IMR-90 (cell line): ENCODE measurements around the gene TMPRSS9. TPM values are rescaled to one million over a fixed set of nuclear protein-coding genes. Genes with fewer than 3 reads are reported as not detected.

Source experiments
- ATAC-seq: fragments of 200-7000 bp; cut with Tn5 transposase; 2 replicates; pipeline ENCODE4 v1.9.1; 2020; ENCODE audit warnings: low read depth, mild to moderate bottlenecking, moderate library complexity
- BruUV-seq: library from RNA; stranded (reverse); fragments of 400-500 nt; replicated peaks from 2 replicates; lab custom pipeline; 2021; lab: Mats Ljungman, UMichigan
- CTCF ChIA-PET: fragments of 300-600 bp; formaldehyde crosslinking; extraction: SDS; loops from one replicate; lab custom pipeline; 2021; ENCODE audit warnings: antibody characterized with exemption; lab: Yijun Ruan, JAX
- POLR2A ChIA-PET: fragments of 300-600 bp; sonication (Branson Sonifier 250); formaldehyde crosslinking; loops from one replicate; lab custom pipeline; 2022; ENCODE audit warnings: antibody characterized with exemption; ENCODE audit not compliant: unreplicated experiment; lab: Charles Lee
- DNase-seq: peaks from one replicate; pipeline ENCODE4 v3.0.0; 2013
- H2AFZ ChIP-seq: replicated peaks from 2 replicates; pipeline ENCODE3; 2013; ENCODE audit warnings: low read length, mild to moderate bottlenecking; ENCODE audit not compliant: poor library complexity
- H2AK5ac ChIP-seq: 2 replicates; pipeline ENCODE4 v1.6.1; 2013; ENCODE audit warnings: low read depth, low read length, inconsistent platforms
- H2AK9ac ChIP-seq: replicated peaks from 2 replicates; pipeline ENCODE3; 2013; ENCODE audit warnings: mild to moderate bottlenecking, low read depth, low read length, moderate library complexity; ENCODE audit not compliant: poor library complexity
- H2BK120ac ChIP-seq: 2 replicates; pipeline ENCODE4 v1.6.1; 2013; ENCODE audit warnings: low read depth, low read length, inconsistent platforms
- H2BK15ac ChIP-seq: 3 replicates; pipeline ENCODE4 v1.6.1; 2013; ENCODE audit warnings: low read depth, low read length, inconsistent platforms
- H2BK20ac ChIP-seq: 2 replicates; pipeline ENCODE4 v1.6.1; 2013; ENCODE audit warnings: low read depth, mild to moderate bottlenecking, inconsistent platforms, low read length, moderate library complexity
- H2BK5ac ChIP-seq: 2 replicates; pipeline ENCODE4 v1.6.1; 2013; ENCODE audit warnings: mild to moderate bottlenecking, low read depth, low read length, inconsistent platforms; ENCODE audit not compliant: poor library complexity, severe bottlenecking
- H3K14ac ChIP-seq: replicated peaks from 2 replicates; pipeline ENCODE4 v1.6.1; 2013; ENCODE audit warnings: low read depth, low read length, inconsistent platforms
- H3K18ac ChIP-seq: 2 replicates; pipeline ENCODE4 v1.6.1; 2013; ENCODE audit warnings: low read depth, low read length, control low read depth
- H3K23ac ChIP-seq: 2 replicates; pipeline ENCODE4 v1.6.1; 2013; ENCODE audit warnings: low read depth, low read length, inconsistent platforms
- H3K27ac ChIP-seq: 2 replicates; pipeline ENCODE4 v1.5.1; 2013; ENCODE audit warnings: mild to moderate bottlenecking, control low read depth, low read length; ENCODE audit not compliant: insufficient read depth
- H3K27me3 ChIP-seq: 2 replicates; pipeline ENCODE4 v1.6.1; 2013; ENCODE audit warnings: low read length; ENCODE audit not compliant: control insufficient read depth, insufficient read depth
- H3K36me3 ChIP-seq: 2 replicates; pipeline ENCODE4 v1.6.1; 2013; ENCODE audit warnings: low read length, mixed read lengths; ENCODE audit not compliant: control insufficient read depth, insufficient read depth
- H3K4ac ChIP-seq: 2 replicates; pipeline ENCODE4 v1.6.1; 2013; ENCODE audit warnings: low read depth, low read length, inconsistent platforms
- H3K4me1 ChIP-seq: 2 replicates; pipeline ENCODE4 v1.6.1; 2013; ENCODE audit warnings: low read length, mixed read lengths; ENCODE audit not compliant: control insufficient read depth, insufficient read depth
- H3K4me2 ChIP-seq: 2 replicates; pipeline ENCODE4 v1.6.1; 2013; ENCODE audit warnings: low read depth, mild to moderate bottlenecking, control low read depth, low read length, moderate library complexity
- H3K4me3 ChIP-seq: 2 replicates; pipeline ENCODE4 v1.5.1; 2013; ENCODE audit warnings: low read depth, mild to moderate bottlenecking, control low read depth, low read length, moderate library complexity; ENCODE audit not compliant: insufficient read depth
- H3K56ac ChIP-seq: 2 replicates; pipeline ENCODE4 v1.6.1; 2013; ENCODE audit warnings: low read length, inconsistent platforms; ENCODE audit not compliant: insufficient read depth; ENCODE audit errors: extremely low read depth
- H3K79me1 ChIP-seq, 2 experiments: 2 replicates each; pipeline ENCODE4 v1.6.1; 2013; ENCODE audit warnings: low read length in 2 of 2, inconsistent platforms in 1 of 2, low read depth in 1 of 2
- H3K9ac ChIP-seq: 2 replicates; pipeline ENCODE4 v1.6.1; 2013; ENCODE audit warnings: low read depth, low read length, control low read depth
- H3K9me1 ChIP-seq: 2 replicates; pipeline ENCODE4 v1.6.1; 2013; ENCODE audit warnings: low read length, inconsistent platforms; ENCODE audit not compliant: insufficient read depth
- H3K9me3 ChIP-seq: 2 replicates; pipeline ENCODE4 v1.6.1; 2013; ENCODE audit warnings: low read length; ENCODE audit not compliant: control insufficient read depth, insufficient read depth
- H4K20me1 ChIP-seq: 2 replicates; pipeline ENCODE4 v1.6.1; 2013; ENCODE audit warnings: low read length, inconsistent platforms; ENCODE audit not compliant: insufficient read depth
- H4K5ac ChIP-seq: 2 replicates; pipeline ENCODE4 v1.6.1; 2013; ENCODE audit warnings: mild to moderate bottlenecking, low read depth, low read length, control low read depth
- H4K8ac ChIP-seq, 2 experiments: 2 replicates each; pipeline ENCODE4 v1.6.1; 2013; ENCODE audit warnings: low read depth in 2 of 2, low read length in 2 of 2, control low read depth in 1 of 2, inconsistent platforms in 1 of 2
- H4K91ac ChIP-seq: 2 replicates; pipeline ENCODE4 v1.6.1; 2013; ENCODE audit warnings: low read depth, low read length, inconsistent platforms; ENCODE audit not compliant: insufficient read depth
- CEBPB ChIP-seq: IDR thresholded peaks from 2 replicates; pipeline ENCODE4 v1.6.1; 2012; ENCODE audit warnings: low read depth, low read length, improper control_type of control experiment
- CTCF ChIP-seq: conservative IDR thresholded peaks from 2 replicates; pipeline ENCODE4 v1.5.1; 2012; ENCODE audit warnings: mild to moderate bottlenecking, low read depth, low read length, improper control_type of control experiment
- ELK1 ChIP-seq: fragments of 150-350 bp; IDR thresholded peaks from 2 replicates; pipeline ENCODE4 v1.6.1; 2016; ENCODE audit warnings: low read depth, mild to moderate bottlenecking, low read length, moderate library complexity, borderline replicate concordance
- FOS ChIP-seq: fragments of 150-350 bp; IDR thresholded peaks from 2 replicates; pipeline ENCODE4 v1.6.1; 2016; ENCODE audit warnings: low read depth, low read length
- MAFK ChIP-seq: IDR thresholded peaks from 2 replicates; pipeline ENCODE4 v1.6.1; 2012; ENCODE audit warnings: low read depth, low read length, improper control_type of control experiment
- MAZ ChIP-seq: IDR thresholded peaks from 2 replicates; pipeline ENCODE4 v1.6.1; 2012; ENCODE audit warnings: low read depth, mild to moderate bottlenecking, low read length, improper control_type of control experiment, moderate library complexity, borderline replicate concordance
- MXI1 ChIP-seq: IDR thresholded peaks from 2 replicates; pipeline ENCODE4 v1.6.1; 2012; ENCODE audit warnings: low read depth, mild to moderate bottlenecking, low read length, moderate library complexity, borderline replicate concordance
- POLR2A ChIP-seq: IDR thresholded peaks from 2 replicates; pipeline ENCODE4 v1.6.1; 2012; ENCODE audit warnings: mild to moderate bottlenecking, low read depth, low read length
- RAD21 ChIP-seq: IDR thresholded peaks from 2 replicates; pipeline ENCODE4 v1.6.1; 2012; ENCODE audit warnings: low read length, improper control_type of control experiment
- RCOR1 ChIP-seq: IDR thresholded peaks from 2 replicates; pipeline ENCODE4 v1.6.1; 2012; ENCODE audit warnings: mild to moderate bottlenecking, low read length, improper control_type of control experiment; ENCODE audit not compliant: insufficient replicate concordance
- RFX5 ChIP-seq: IDR thresholded peaks from 2 replicates; pipeline ENCODE4 v1.8.0; 2012; ENCODE audit warnings: low read depth, mild to moderate bottlenecking, low read length, moderate library complexity
- SMC3 ChIP-seq: fragments of 150-350 bp; IDR thresholded peaks from 2 replicates; pipeline ENCODE4 v1.6.1; 2016; ENCODE audit warnings: low read depth, mild to moderate bottlenecking, antibody characterized with exemption, low read length, moderate library complexity
- USF2 ChIP-seq: fragments of 150-350 bp; IDR thresholded peaks from 2 replicates; pipeline ENCODE4 v1.6.1; 2017; ENCODE audit warnings: mild to moderate bottlenecking, antibody characterized with exemption, low read length, low read depth
- WGBS, 2 experiments: methylation state at CpG; one replicate each; pipeline versions ENCODE4 v1.1.5 to v1.1.7; 2013; ENCODE audit warnings: missing lambda C conversion rate in 2 of 2; ENCODE audit not compliant: insufficient read length in 1 of 2; ENCODE audit errors: extremely low coverage in 2 of 2; 5-methylcytosine and 5-hydroxymethylcytosine counted together
- dilution Hi-C: fragments of 300-500 bp; cut with HindIII; formaldehyde crosslinking; loops from one replicate; pipeline ENCODE4 v1.14.3; 2018; ENCODE audit warnings: low sequenced_read_pairs; ENCODE audit not compliant: unreplicated experiment
- in situ Hi-C: fragments of 300-500 bp; cut with MboI; formaldehyde crosslinking; loops from 3 replicates; pipeline ENCODE4 v1.14.3; 2019; ENCODE audit warnings: low sequenced_read_pairs, inconsistent platforms, mixed read lengths
- intact Hi-C: fragments of 100-400 bp; cut with micrococcal nuclease; formaldehyde crosslinking; loops from 2 replicates; pipeline ENCODE4 v1.10.0; 2022
- polyA plus RNA-seq, 3 experiments: library from polyadenylated mRNA; depleted of rRNA; stranded (reverse); fragments of >200 nt; gene quantifications; 2 replicates each; pipeline ENCODE4 v1.2.3, GENCODE V29; 2012; ENCODE audit warnings: low replicate concordance in 1 of 3
- total RNA-seq: library from RNA; depleted of rRNA; stranded (reverse); fragments of >200 nt; gene quantifications from 2 replicates; pipeline ENCODE4 v1.2.3, GENCODE V29; 2012

TMPRSS9 gene
- total and polyA plus RNA-seq, 2 of the 4 experiments (the other 2 are of a cell fraction), result not detected

- Histone ChIP-seq H3K27me3 (no peaks in the 10 kb centered on the region), H3K4me1 (no peaks in the 10 kb centered on the region), H4K5ac (no peak overlapping the region), H4K8ac (no peak overlapping the region), H2AK9ac (no peak overlapping the region), H4K20me1 (no peaks in the 10 kb centered on the region; the same call in 1 of the 2 replicates), H3K79me1 (peaks cover 2 to 8% of the 10 kb centered on the region in 2 experiments; a peak in 3 of 4 replicates), H3K18ac (no peak overlapping the region), H2BK15ac (no peak overlapping the region), H3K23ac (no peak overlapping the region), H3K14ac (no peak overlapping the region), H2AK5ac (no peak overlapping the region), H3K9me3 (peaks cover 3% of the 10 kb centered on the region), H2BK5ac (no peak overlapping the region), H3K4ac (no peak overlapping the region), H3K9ac (no peak overlapping the region), H3K36me3 (peaks cover 24% of the 10 kb centered on the region), H3K4me3 (no peak overlapping the region), H4K91ac (no peak overlapping the region), H3K9me1 (no peaks in the 10 kb centered on the region), H3K27ac (no peak overlapping the region), H3K56ac (no peak overlapping the region), H3K4me2 (no peak overlapping the region), H2BK20ac (no peak overlapping the region), H2BK120ac (no peak overlapping the region), H2AFZ (no peak overlapping the region)
- no peak for TF ChIP-seq POLR2A
- no peak for TF ChIP-seq RAD21
- no peak for TF ChIP-seq SMC3
- TF ChIP-seq RCOR1, result no peak
- TF ChIP-seq ELK1, result no peak
- no peak for TF ChIP-seq MXI1
- no peak for TF ChIP-seq USF2
- no peak for TF ChIP-seq MAFK
- no peak for TF ChIP-seq FOS
- TF ChIP-seq RFX5, result no peak
- TF ChIP-seq CTCF, result no peak
- no peak for TF ChIP-seq MAZ
- no peak for TF ChIP-seq CEBPB
- ChIA-PET CTCF (no interaction called here), POLR2A (no interaction called here)
- intact Hi-C loops (no loop called here), in situ Hi-C loops (loop anchor here (10.0 kb wide), 1 partner anchor 165 kb away; the partner anchor contains the start of gene AP3D1), dilution Hi-C loops (no loop called here)
- no TSS peak for BruUV-seq
- WGBS, 2 experiments, result 94% methylated on average over 7 of the region's 20 CpGs; no CpG with 5 or more reads in 1 of the 2 experiments
- no peak for DNase-seq
- no peak for ATAC-seq
Measured at GRCh38 chr19:2319551-2319950, 40.5 kb upstream of the TMPRSS9 start.
